ENCODE measurements around the gene NLRC3. TPM values are rescaled to one million over a fixed set of nuclear protein-coding genes. Genes with fewer than 3 reads are reported as not detected.
A peak's percentile ranks its signal among the peaks of the same experiment; 100 is the strongest.

The NLRC3 gene
- total and polyA plus RNA-seq, 7 donors = 0.25 to 1.4 (median 0.76) TPM

DNA sequence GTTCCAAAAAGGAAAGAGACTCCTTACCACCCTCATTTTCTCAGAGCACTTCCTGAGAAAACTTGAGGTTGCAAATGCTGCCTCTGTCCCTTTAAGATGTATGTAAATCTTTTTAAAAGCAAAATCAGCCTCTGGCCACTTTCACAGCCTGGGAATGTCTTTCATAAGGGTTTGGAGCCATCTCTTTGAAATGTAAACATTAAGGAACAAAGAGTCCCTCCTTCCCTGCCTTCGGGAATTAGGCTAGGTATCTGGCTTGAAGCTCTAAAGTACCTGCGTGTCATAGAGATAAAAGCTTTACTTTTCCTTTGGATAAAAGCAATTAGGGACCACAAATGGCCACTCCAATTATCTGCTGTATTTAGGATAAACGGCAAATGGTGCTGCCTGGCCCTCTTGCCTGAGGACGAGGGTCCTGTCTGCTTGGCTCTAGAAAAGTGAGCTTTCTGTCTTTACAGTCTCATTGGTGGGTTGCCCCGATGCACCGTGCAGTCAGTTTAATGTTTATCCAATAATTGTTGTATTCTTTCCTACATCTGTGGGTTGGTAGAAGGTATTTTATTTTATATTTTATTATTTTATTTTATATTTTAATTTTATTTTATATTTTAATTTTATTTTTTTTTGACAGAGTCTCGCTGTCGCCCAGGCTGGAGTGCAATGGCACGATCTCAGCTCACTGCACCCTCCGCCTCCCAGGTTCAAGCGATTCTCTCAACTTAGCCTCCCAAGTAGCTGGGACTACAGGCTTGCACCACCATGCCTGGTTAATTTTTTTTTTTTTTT lies 23.9 kb downstream of the NLRC3 start:
- TF ChIP-seq, protein P1, sequence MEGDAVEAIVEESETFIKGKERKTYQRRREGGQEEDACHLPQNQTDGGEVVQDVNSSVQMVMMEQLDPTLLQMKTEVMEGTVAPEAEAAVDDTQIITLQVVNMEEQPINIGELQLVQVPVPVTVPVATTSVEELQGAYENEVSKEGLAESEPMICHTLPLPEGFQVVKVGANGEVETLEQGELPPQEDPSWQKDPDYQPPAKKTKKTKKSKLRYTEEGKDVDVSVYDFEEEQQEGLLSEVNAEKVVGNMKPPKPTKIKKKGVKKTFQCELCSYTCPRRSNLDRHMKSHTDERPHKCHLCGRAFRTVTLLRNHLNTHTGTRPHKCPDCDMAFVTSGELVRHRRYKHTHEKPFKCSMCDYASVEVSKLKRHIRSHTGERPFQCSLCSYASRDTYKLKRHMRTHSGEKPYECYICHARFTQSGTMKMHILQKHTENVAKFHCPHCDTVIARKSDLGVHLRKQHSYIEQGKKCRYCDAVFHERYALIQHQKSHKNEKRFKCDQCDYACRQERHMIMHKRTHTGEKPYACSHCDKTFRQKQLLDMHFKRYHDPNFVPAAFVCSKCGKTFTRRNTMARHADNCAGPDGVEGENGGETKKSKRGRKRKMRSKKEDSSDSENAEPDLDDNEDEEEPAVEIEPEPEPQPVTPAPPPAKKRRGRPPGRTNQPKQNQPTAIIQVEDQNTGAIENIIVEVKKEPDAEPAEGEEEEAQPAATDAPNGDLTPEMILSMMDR (IDR thresholded peaks at IDR 0.05) = no peak
- no peak overlapping the region for H3K4me3 ChIP-seq
- no peak for ATAC-seq
- no peak for DNase-seq
- WGBS, 3 donors = 78 to 80% (median 79%) methylated on average over 11 of the region's 11 CpGs
- no peaks in the 10 kb centered on the region for H3K4me1 ChIP-seq
- H3K9me3 ChIP-seq = no peaks in the 10 kb centered on the region
- no peaks in the 10 kb centered on the region for H3K27me3 ChIP-seq (ENCODE audit: insufficient read depth in 3 of 3, low read length in 2 of 3)
- intact Hi-C loops (cut with DNase I) = no loop called here
- no peaks in the 10 kb centered on the region for H3K36me3 ChIP-seq (ENCODE audit: insufficient read depth in 1 of 2, low read depth in 1 of 2)
- H3K27ac ChIP-seq = no peak overlapping the region

DNA sequence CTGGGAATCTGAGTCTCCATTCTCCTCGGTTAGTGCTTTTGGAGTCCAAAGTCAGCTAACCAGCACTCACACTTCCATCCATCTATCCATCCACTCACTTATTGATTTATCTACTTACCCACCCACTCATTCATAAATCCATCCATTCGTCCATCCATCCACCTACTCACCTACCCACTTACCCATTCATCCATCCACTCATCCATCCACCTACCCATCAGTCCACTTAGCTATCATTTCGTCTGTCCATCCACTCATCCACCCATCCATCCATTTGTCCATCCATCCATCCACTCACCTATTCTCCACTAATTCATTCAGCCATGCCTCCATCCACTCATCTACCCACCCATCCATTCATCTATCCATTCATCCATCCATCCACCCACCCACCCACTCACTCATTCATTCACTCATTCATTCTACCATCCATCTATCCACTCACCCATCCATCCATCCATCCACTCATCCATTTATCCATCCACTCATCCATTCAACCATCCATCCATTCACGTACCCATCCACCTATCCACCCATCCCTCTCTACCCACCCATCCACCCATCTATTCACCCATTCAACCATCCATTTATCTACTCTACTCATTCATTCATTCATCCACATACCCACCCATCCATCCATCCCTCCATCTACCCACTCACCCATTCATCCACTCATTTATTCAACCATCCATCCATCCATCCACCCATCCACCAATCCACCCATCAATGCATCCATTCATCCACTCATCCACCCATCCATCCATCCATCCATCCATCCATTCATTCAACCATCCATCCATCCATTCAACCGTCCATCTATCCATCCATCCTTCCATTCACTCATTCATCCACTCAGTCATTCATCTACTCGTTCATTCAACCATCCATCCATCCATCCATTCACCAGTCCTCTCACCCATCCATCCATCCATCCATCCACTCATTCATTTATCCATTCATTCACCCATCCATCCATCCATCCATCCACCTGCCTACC lies 26.1 kb downstream of the NLRC3 start:
- H3K36me3 ChIP-seq (ENCODE audit: insufficient read depth in 1 of 2, low read depth in 1 of 2) = no peaks in the 10 kb centered on the region
- DNase-seq = no peak
- no peaks in the 10 kb centered on the region for H3K27me3 ChIP-seq (ENCODE audit: insufficient read depth in 3 of 3, low read length in 2 of 3)
- H3K9me3 ChIP-seq = no peaks in the 10 kb centered on the region
- TF ChIP-seq, protein P1 (IDR thresholded peaks at IDR 0.05) = no peak
- 90 to 94% (median 93%) methylated on average over 6 of the region's 6 CpGs for WGBS, 3 donors
- no peak for ATAC-seq
- H3K4me1 ChIP-seq = peaks cover 12% of the 10 kb centered on the region
- intact Hi-C loops (cut with DNase I) = no loop called here
- H3K27ac ChIP-seq = no peak overlapping the region
- H3K4me3 ChIP-seq = no peak overlapping the region

- Histone ChIP-seq H3K9me3 (no peaks in the 10 kb centered on the region), H3K4me1 (peaks cover 12% of the 10 kb centered on the region), H3K27ac (no peak overlapping the region), H3K36me3 (ENCODE audit: insufficient read depth in 1 of 2, low read depth in 1 of 2) (no peaks in the 10 kb centered on the region), H3K4me3 (no peak overlapping the region), H3K27me3 (ENCODE audit: insufficient read depth in 3 of 3, low read length in 2 of 3) (no peaks in the 10 kb centered on the region)
- ATAC-seq = no peak
- intact Hi-C loops (cut with DNase I) = no loop called here
- 100% methylated on average over 2 of the region's 2 CpGs for WGBS, 3 donors
- DNase-seq = no peak
- TF ChIP-seq, protein P1 (IDR thresholded peaks at IDR 0.05) = no peak
These were observed 27.3 kb downstream of the NLRC3 start for GRCh38 chr16:3549906-3550305.

DNA sequence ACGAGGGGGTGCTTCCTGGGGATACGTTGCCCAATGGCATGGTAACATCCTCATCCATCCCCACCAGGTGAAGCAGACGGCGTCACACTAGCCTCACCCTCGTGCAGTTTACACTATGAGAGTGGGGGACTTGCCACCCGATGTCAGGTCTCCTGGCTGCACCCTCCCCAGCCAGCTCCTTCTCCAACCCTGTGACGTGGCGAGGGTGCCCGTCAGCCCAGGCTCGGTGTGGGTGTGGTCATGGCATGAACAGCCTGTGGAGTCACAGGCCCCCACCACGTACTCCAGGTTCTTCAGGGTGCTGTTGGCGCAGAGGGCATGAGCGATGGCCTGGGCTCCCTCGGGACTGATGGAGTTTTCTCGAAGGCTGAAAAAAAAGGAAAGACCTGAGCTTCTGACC lies 28.3 kb downstream of the NLRC3 start:
- ATAC-seq = no peak
- Histone ChIP-seq H3K27me3 (ENCODE audit: insufficient read depth in 3 of 3, low read length in 2 of 3) (no peaks in the 10 kb centered on the region), H3K9me3 (no peaks in the 10 kb centered on the region), H3K4me1 (peaks cover 12% of the 10 kb centered on the region), H3K4me3 (no peak overlapping the region), H3K36me3 (ENCODE audit: insufficient read depth in 1 of 2, low read depth in 1 of 2) (no peaks in the 10 kb centered on the region), H3K27ac (peak overlapping the region; percentile 80)
- no peak for DNase-seq
- TF ChIP-seq, protein P1 (IDR thresholded peaks at IDR 0.05) = no peak
- WGBS, 3 donors = 82 to 88% (median 83%) methylated on average over 15 of the region's 15 CpGs
- intact Hi-C loops (cut with DNase I) = no loop called here

Measured in psoas muscle (tissue), 8 donors.